Stimulated activated CD8-positive, alpha-beta memory T cell treated with anti-CD3 and anti-CD28 coated beads, Interleukin-7, amount 100 ng/mL, for 4 hours (primary cell): Measurements from ENCODE around the gene CPVL.

Experiments used
- DNase-seq, 2 donors: peaks; one replicate each; pipeline ENCODE4 v3.0.0-alpha.2; 2020; ENCODE audit warnings: low read depth in 2 of 2

CPVL gene

GRCh38 chr7:28977881-28978280 is 168.5 kb downstream of the CPVL start:
- DNase-seq, result no peak

- no peak for DNase-seq
These were observed 170.3 kb downstream of the CPVL start for GRCh38 chr7:28976022-28976421.

- no peak for DNase-seq
These were observed 172.7 kb downstream of the CPVL start for GRCh38 chr7:28973591-28973990.

GRCh38 chr7:28964056-28964455 is 182.3 kb downstream of the CPVL start:
- DNase-seq, result no peak

- no peak for DNase-seq
These were observed 184.4 kb downstream of the CPVL start for GRCh38 chr7:28961972-28962371.

GRCh38 chr7:28960071-28960840 is 186.1 kb downstream of the CPVL start:
- no peak for DNase-seq

GRCh38 chr7:28958980-28959347 is 187.4 kb downstream of the CPVL start:
- DNase-seq, result no peak

- DNase-seq, result no peak
These were observed 187.9 kb downstream of the CPVL start, which contains the start of gene TRIL for GRCh38 chr7:28958235-28958979. Gene TRIL, minus strand, starts transcription at chr7:28958330. Its CDS starts 284 bp downstream, at chr7:28958046.

GRCh38 chr7:28957751-28958234 is 188.5 kb downstream of the CPVL start:
- DNase-seq, result no peak

GRCh38 chr7:28957064-28957750 is 189.1 kb downstream of the CPVL start:
- DNase-seq, result no peak

GRCh38 chr7:28956608-28957063 is 189.7 kb downstream of the CPVL start:
- no peak for DNase-seq

- DNase-seq, result no peak
These were observed 190.4 kb downstream of the CPVL start for GRCh38 chr7:28955718-28956607.

GRCh38 chr7:28955356-28955717 is 191.0 kb downstream of the CPVL start:
- no peak for DNase-seq

- no peak for DNase-seq
These were observed 191.4 kb downstream of the CPVL start for GRCh38 chr7:28954946-28955345.

GRCh38 chr7:28954471-28954870 is 191.9 kb downstream of the CPVL start:
- DNase-seq, result no peak

GRCh38 chr7:28953633-28954032 is 192.7 kb downstream of the CPVL start:
- DNase-seq, result no peak
